Right lobe of liver (tissue), 6 donors: ENCODE results near the gene PXK. TPM values are rescaled to one million over a fixed set of nuclear protein-coding genes. Genes with fewer than 3 reads are reported as not detected.
A peak's percentile ranks its signal among the peaks of the same experiment; 100 is the strongest.

ENCODE experiments used
- ATAC-seq, 4 donors: fragments of 200-7000 bp; cut with Tn5 transposase; one replicate each; pipeline ENCODE4 v1.9.1; 2020; ENCODE audit warnings: mild to moderate bottlenecking in 4 of 4, moderate library complexity in 4 of 4
- DNase-seq, 3 donors: peaks; one replicate each; pipeline ENCODE4 v3.0.0-alpha.2; 2020
- H3K27ac ChIP-seq, 3 donors: fragments of 200-600 bp; one replicate each; pipeline ENCODE4 v1.8.0; 2022
- H3K27me3 ChIP-seq, 2 donors: fragments of 200-600 bp; one replicate each; pipeline ENCODE4 v1.8.0; 2022
- H3K36me3 ChIP-seq, 4 donors: fragments of 200-600 bp; sonication (generic) in 1 of 4; one replicate each; pipeline versions ENCODE4 v1.5.1 to v1.8.0; 2017 to 2022; ENCODE audit warnings: control low read depth in 1 of 4
- H3K4me1 ChIP-seq, 4 donors: fragments of 200-600 bp; sonication (generic) in 1 of 4; one replicate each; pipeline versions ENCODE4 v1.5.1 to v1.8.0; 2017 to 2022; ENCODE audit warnings: control low read depth in 1 of 4
- H3K4me3 ChIP-seq, 3 donors: fragments of 200-600 bp; one replicate each; pipeline ENCODE4 v1.8.0; 2022
- H3K9me3 ChIP-seq, 4 donors: fragments of 200-600 bp; sonication (generic) in 1 of 4; one replicate each; pipeline versions ENCODE4 v1.5.1 to v1.8.0; 2017 to 2022; ENCODE audit warnings: control low read depth in 1 of 4
- CTCF ChIP-seq, 4 donors: fragments of 200-600 bp in 3 of 4; fragments of 450-650 bp in 1 of 4; IDR thresholded peaks; one replicate each; pipeline versions ENCODE4 v1.5.1 to v1.8.0; 2016 to 2022; ENCODE audit warnings: antibody characterized with exemption in 4 of 4, mild to moderate bottlenecking in 2 of 4
- POLR2A ChIP-seq: fragments of 450-650 bp; IDR thresholded peaks from one replicate; pipeline ENCODE4 v1.6.1; 2017; ENCODE audit warnings: antibody characterized with exemption, mild to moderate bottlenecking
- WGBS: methylation state at CpG from one replicate; pipeline ENCODE4 v1.1.6; 2018; ENCODE audit warnings: low coverage, low lambda C conversion rate; ENCODE audit not compliant: insufficient coverage; ENCODE audit errors: missing lambda C conversion rate; 5-methylcytosine and 5-hydroxymethylcytosine counted together
- intact Hi-C, 2 donors: fragments of 100-400 bp; cut with DNase I; formaldehyde crosslinking; loops; one replicate each; pipeline versions ENCODE4 v1.11.2 to v1.14.1; 2022
- total RNA-seq, 6 experiments: library from RNA; depleted of rRNA in 2 of 6; stranded (reverse); fragments of >200 nt in 2 of 6; fragmentation: NEBNext Ultra II Directional in 3 of 6; extraction: Animal tissue kit (Norgen Biotek cat#: 25700) in 3 of 6; gene quantifications; one replicate each; pipeline versions ENCODE4 v1.1.0 to v1.2.4, GENCODE V29; 2016 to 2023
- donor health status: DM: no; HTN: yes; CAD: no.
- donor health status: DM: no; HTN: no; CAD: no.
- donor health status: DM: no; HTN: no; CAD: no.
- donor health status: DM: no; HTN: yes; CAD: no.
- donor health status: DM: no; HTN: yes; CAD: no.

The PXK gene
- total RNA-seq, 6 experiments from 2014 or later, result 6.6 to 19.4 (median 9.6) TPM

- peak; percentile 96 to 98 (median 98) for ATAC-seq
- no peak for TF ChIP-seq POLR2A
- peak; percentile 72 to 91 (median 88) for TF ChIP-seq CTCF (IDR thresholded peaks at IDR 0.05)
- H3K4me1 ChIP-seq, result peaks cover 0 to 14% (median 7%) of the 10 kb centered on the region in 4 donors
- WGBS, result 6% methylated on average over 18 of the region's 18 CpGs
- intact Hi-C loops, result no loop called here
- H3K27me3 ChIP-seq, result no peaks in the 10 kb centered on the region
- no peaks in the 10 kb centered on the region for H3K36me3 ChIP-seq
- peak; percentile 81 to 83 (median 81) for DNase-seq
- peak overlapping the region; percentile 15 to 48 (median 34) for H3K4me3 ChIP-seq
- H3K27ac ChIP-seq, result peak overlapping the region; percentile 9 to 56 (median 47)
- no peaks in the 10 kb centered on the region for H3K9me3 ChIP-seq
These were observed 130.7 kb downstream of the PXK start for GRCh38 chr3:58463181-58463941.

- Histone ChIP-seq H3K9me3 (no peaks in the 10 kb centered on the region), H3K36me3 (no peaks in the 10 kb centered on the region), H3K27me3 (no peaks in the 10 kb centered on the region), H3K4me3 (peak overlapping the region in 1 of 3 donors; percentile 34), H3K4me1 (peaks cover 0 to 14% (median 7%) of the 10 kb centered on the region in 4 donors), H3K27ac (peak overlapping the region in 2 of 3 donors; percentile 47 to 56)
- ATAC-seq (no peak), DNase-seq (no peak)
- TF ChIP-seq POLR2A (no peak), CTCF (IDR thresholded peaks at IDR 0.05) (no peak)
- WGBS, result 20% methylated on average over 5 of the region's 5 CpGs
- intact Hi-C loops, result no loop called here
These were observed 131.2 kb downstream of the PXK start for GRCh38 chr3:58463942-58464271.

GRCh38 chr3:58464866-58465265 lies 132.2 kb downstream of the PXK start:
- ATAC-seq, result no peak

GRCh38 chr3:58466899-58467563 lies 134.3 kb downstream of the PXK start:
- ATAC-seq (no peak), DNase-seq (no peak)
- Histone ChIP-seq H3K27me3 (no peaks in the 10 kb centered on the region), H3K27ac (peak overlapping the region in 1 of 3 donors; percentile 35), H3K9me3 (no peaks in the 10 kb centered on the region), H3K36me3 (no peaks in the 10 kb centered on the region), H3K4me3 (no peak overlapping the region), H3K4me1 (peaks cover 0 to 34% (median 17%) of the 10 kb centered on the region in 4 donors)
- 51% methylated on average over 4 of the region's 4 CpGs for WGBS
- intact Hi-C loops, result no loop called here
- TF ChIP-seq POLR2A (no peak), CTCF (IDR thresholded peaks at IDR 0.05) (no peak)

More at GRCh38 chr3:58464866-58465265, 132.2 kb downstream of the PXK start:
- H3K27ac ChIP-seq, result no peak overlapping the region
- no peaks in the 10 kb centered on the region for H3K36me3 ChIP-seq
- H3K4me3 ChIP-seq, result no peak overlapping the region
- no peaks in the 10 kb centered on the region for H3K9me3 ChIP-seq
- no peak for DNase-seq
- no peaks in the 10 kb centered on the region for H3K27me3 ChIP-seq
- H3K4me1 ChIP-seq, result peaks cover 0 to 17% (median 7%) of the 10 kb centered on the region in 4 donors
- TF ChIP-seq POLR2A (no peak), CTCF (IDR thresholded peaks at IDR 0.05) (peak in 1 of 4 donors; percentile 9)
- intact Hi-C loops, result no loop called here
- WGBS, result 73% methylated on average over 3 of the region's 3 CpGs
